GM21717 (cell line): ENCODE data around the gene IMPA2.

Source experiments
- ATAC-seq: cut with Tn5 transposase; IDR thresholded peaks from one replicate; pipeline ENCODE4 v1.9.1; 2021; ENCODE audit warnings: mild to moderate bottlenecking, moderate library complexity; ENCODE audit not compliant: unreplicated experiment

The IMPA2 gene

GRCh38 chr18:12046046-12046750 is 64.9 kb downstream of the IMPA2 start:
- no peak for ATAC-seq

DNA sequence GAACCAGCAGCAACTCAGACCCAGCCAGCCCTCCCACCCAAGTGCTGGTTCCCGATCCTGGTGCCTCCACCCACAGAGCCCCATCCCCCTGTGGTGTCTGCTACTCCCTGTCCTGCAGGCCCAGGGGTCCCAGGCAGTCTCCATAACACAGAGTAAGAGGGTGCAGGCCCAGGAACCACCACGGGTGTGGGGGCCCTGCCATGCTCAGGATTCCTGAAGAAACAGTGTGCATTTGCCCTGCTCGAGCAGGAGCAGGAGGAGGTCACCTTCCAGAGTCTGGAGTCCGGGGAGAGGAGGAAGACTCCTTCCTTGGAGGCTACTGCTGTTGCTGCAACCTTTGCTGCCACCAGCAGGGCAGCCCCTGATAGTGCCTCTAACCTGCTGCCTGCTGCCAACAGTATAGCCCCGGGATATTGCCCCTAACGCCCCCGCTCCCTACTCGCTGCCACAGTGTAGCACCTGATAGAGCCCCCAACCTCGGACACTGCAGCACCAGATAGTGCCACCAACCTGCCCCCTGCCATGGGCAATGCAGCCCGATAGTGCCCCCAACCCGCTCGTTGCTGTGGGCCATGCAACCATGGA is 65.5 kb downstream of the IMPA2 start:
- ATAC-seq, result no peak

GRCh38 chr18:12048010-12048826 is 66.9 kb downstream of the IMPA2 start:
- ATAC-seq, result no peak

DNA sequence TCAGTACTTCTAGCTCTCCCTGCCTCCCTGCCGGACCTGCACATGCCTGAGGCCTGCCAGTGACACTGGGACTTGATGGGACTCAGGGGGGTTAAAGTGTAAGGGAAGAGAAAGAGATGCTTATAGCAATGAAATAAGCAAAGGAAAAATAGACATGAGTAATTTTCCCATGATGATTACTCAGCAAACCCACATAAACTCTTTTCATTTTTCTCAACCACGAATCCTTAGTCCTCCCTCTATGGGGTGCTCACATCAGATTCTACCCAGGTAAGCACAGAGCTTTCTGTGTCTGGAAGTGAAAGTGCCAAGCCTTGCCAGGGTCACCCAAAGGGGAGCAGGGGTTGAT is 67.5 kb downstream of the IMPA2 start:
- no peak for ATAC-seq

GRCh38 chr18:12049978-12050811 is 68.9 kb downstream of the IMPA2 start:
- peak; percentile 81 for ATAC-seq

GRCh38 chr18:12052866-12053265 is 71.6 kb downstream of the IMPA2 start:
- ATAC-seq, result no peak

DNA sequence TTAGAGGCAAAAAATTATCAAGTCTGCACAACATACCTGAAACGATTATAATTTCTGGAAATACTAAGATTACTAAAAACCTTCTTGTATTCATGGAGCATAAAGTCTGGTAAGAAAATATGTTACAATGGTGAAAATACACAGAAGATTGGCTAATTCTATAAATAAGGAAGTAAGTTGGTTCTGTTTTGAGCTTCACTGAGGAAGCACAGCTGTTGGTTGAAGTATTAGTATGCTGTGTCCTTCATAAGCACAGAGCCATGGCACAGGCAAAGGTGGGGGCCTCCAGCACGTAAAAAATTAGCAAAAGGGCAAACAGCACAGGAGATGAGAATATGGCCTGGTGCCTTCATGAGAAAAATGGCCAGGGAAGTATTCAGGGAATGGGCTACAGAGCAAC is 72.0 kb downstream of the IMPA2 start:
- peak; percentile 46 for ATAC-seq

GRCh38 chr18:12056034-12056883 is 75.0 kb downstream of the IMPA2 start:
- no peak for ATAC-seq

DNA sequence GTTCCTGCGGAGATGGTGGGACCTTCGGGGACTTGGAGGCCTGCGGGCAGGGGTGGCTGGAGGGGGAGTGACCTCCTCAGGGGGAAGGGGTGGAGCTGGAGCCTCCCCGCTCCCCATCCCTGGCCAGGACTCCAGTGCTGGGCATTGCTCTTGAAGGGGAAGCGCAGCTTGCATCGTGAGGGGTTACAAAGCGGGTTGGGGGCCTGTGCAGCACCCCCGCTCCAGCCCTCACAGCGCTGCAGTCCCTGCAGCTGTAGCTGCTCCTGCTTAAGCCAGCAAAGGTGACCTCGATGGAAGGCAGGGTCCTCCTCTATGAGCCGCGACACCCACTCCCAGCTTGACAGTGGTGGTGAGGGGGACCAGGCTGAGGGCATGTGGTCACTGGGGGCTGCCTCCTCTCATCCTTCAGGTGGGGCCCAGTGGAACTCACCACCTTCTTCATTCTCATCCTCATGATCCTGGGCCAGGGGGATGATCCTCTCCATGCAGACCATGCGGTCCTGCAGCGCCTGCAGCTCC is 75.6 kb downstream of the IMPA2 start:
- ATAC-seq, result no peak

DNA sequence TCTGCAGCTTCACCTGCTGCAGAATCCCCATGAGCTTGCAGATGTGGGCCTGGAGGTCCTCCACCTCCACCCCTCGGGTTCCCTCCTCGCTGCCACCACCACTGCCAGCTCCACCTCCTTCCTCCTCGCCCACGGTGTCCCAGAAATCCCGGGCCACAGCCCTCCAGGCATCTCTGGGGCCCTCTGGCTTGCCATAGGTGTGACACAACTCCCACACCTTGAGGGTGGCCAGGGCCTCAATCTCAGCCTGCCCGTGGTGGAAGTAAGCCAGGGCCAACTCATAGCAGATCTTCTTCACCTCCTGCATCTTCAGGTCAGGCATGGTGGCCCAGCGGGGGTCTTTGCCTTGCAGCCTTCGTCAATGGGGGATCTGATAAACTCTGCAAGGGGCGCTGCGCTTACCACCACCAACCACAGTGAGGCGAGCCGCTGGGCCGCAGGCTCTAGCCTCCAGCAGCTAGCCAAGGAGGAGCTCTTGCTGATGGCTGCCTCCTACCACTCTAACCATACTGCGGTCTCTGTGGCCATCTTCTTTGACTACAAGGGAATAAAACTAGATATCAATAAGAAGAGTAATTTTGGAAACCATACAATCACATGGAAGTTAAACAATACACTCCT is 76.2 kb downstream of the IMPA2 start:
- ATAC-seq, result no peak

DNA sequence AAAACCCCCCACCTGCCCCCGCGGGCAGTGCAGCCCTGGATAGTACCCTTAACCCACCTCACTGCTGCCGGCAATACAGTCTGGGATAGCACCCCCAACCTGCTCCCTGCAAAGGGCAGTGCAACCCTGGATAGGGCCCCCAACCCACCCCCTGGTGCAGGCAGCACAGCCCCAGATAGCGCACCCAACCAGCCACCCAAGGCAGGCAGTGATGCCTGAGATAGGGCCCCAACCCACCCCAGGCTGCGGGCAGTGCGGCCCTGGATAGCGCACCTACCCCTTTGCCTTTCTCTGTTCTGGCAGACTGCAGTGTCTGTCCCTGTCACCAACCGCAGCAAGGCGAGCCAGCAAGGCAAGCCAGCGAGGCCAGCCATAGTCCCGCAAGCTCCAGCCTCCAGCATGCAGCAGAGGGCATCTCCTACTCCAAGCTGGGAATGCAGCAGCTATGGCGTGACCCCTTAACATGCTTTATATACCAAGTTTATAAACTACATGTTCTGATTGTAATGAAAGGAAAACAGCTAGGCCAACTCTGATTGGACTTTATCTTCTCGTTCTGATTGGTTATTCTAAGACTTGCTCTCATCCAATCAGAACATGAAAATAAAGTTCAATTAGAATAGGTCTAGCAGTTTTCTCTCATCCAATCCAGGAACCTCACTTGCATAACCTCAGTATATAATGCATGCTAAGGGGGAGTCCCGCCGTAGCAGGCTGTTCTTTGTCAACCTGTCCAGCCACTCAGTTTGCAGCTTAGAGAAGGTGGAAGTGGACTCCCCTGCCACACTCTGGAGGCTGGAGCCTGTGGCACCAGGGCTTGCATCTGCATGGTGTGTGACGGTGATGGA is 78.3 kb downstream of the IMPA2 start:
- ATAC-seq, result no peak

GRCh38 chr18:12060182-12060870 is 79.0 kb downstream of the IMPA2 start:
- no peak for ATAC-seq

GRCh38 chr18:12061685-12062084 is 80.4 kb downstream of the IMPA2 start:
- ATAC-seq, result no peak

DNA sequence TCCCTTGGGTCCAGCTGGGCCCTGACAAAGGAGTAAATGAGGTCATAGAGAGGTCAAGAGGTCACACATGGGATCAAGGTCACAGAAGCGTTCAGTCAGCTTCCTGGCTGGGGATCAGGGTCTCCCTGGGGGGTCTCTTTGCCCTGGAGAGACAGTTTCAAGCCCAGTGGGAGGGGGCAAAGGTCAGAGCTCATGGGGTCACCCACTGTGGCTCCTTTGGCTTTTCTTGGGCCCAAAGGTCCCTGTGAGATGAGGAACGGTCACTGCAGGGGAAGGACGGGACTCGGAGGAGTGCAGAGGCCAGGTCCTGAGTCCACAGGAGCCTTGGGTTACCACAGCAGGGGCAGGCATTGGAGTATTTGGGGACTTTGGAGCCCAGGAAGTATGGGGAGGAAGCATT is 81.7 kb downstream of the IMPA2 start:
- no peak for ATAC-seq

DNA sequence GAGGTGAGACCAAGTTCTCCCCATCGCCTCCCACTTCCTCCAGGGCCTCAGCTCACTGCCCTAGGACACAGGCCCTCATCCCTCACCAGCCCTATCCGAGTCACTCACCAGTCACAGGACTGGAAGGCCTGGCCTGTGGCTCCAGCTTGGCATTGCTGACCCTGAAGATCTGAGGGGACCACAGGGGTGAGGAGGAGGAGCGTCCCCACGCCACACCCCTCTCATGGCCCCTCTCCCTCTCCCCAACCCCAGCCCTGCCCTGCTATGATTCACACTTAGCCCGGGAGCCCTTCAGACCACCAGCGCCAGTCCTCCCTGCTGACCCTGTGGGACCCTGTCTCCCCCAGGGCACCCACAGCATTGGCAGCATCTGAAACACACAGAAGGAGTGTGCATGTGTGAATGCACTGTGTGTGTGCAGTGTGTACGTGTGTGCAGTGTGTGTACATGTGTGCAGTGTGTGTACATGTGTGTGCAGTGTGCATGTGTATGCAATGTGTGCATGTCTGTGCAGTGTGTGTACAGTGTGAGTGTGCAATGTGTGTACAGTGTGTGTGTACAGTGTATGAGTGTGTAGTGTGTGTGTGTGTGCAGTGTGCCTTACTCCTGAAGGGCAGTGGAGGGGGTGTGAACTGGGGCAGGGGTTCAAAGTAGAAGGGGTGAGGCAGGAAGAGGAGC is 82.9 kb downstream of the IMPA2 start:
- ATAC-seq, result no peak

DNA sequence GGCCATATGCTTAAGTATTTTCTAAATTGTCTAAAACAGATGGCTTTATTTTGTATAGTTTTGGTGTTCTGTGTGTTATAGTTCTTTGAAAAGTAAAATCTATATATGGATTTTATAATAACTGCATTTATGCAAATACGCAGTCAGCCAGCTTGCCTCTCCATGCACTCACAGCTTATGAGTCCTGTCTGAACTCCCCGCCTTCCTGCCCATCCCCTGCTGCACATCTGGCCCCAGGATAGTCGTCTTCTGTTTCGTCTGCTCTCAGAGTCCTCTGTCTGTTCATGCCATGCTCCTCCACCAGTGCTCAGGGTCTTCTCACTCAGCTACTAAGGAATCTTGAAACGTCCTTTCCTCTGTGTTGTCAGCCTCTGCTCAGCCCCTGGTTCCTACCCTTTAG is 84.1 kb downstream of the IMPA2 start:
- no peak for ATAC-seq

DNA sequence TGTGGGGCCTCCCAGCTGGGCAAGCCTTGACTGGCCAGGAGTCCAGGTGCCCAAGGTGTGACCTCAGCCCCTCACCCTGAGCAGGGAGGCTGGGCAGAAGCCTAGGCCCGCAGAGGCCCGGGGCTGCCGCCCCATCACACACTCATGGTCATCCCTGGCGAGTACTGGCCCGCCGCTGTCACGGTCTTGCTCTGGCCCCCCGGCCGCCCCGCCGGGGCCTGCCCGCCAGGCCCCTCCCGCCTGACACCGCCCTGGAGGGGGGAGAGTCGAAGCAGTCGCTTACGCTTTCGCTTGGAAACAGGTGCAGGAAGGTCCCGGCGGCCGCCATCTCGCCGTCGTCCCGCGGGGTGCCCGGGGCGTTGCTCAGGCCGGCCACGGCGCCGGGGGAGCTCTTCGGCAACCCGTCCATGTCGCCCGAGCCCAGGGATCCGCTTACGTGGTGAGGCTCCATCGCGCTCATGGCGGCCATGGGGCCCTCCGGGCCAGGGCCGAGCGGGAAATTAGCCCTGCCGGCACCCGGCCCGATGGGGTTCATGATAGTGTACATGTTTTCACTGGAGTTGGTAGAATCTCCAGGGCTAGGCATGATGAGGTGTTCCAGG is 85.7 kb downstream of the IMPA2 start:
- ATAC-seq, result no peak
